HepG2 (cell line): ENCODE data around the gene SLC35B1. TPM values are rescaled to one million over a fixed set of nuclear protein-coding genes. Genes with fewer than 3 reads are reported as not detected.

Source experiments
- ATAC-seq: fragments of 200-7000 bp; cut with Tn5 transposase; 3 replicates; pipeline ENCODE4 v1.9.1; 2020; ENCODE audit warnings: mild to moderate bottlenecking, moderate library complexity
- BruUV-seq: library from RNA; stranded (reverse); fragments of 400-500 nt; replicated peaks from 2 replicates; lab custom pipeline; 2021; lab: Mats Ljungman, UMichigan
- CTCF ChIA-PET: fragments of 300-600 bp; formaldehyde crosslinking; extraction: SDS; loops from one replicate; lab custom pipeline; 2021; ENCODE audit warnings: low total read pairs, inconsistent platforms, low intra/inter-chr PET ratio; lab: Yijun Ruan, JAX
- POLR2A ChIA-PET: fragments of 350-600 bp; sonication (Branson Sonifier 250); formaldehyde crosslinking; loops from one replicate; lab custom pipeline; 2020; ENCODE audit warnings: antibody characterized with exemption, inconsistent platforms; lab: Yijun Ruan, JAX
- DNase-seq: peaks from one replicate; pipeline ENCODE4 v3.0.0-alpha.2; 2015; ENCODE audit warnings: low spot score
- FAIRE-seq: peaks from 3 replicates; lab custom pipeline; 2011; peaks lifted over from hg19 to GRCh38; lab: Jason Lieb, UNC
- H2AFZ ChIP-seq: one replicate; pipeline ENCODE4 v1.6.1; 2011; ENCODE audit warnings: low read length, inconsistent platforms
- H3K27ac ChIP-seq: fragments of 300-600 bp; 3 replicates; pipeline ENCODE4 v1.8.0; 2011; ENCODE audit warnings: mixed run types, mild to moderate bottlenecking, mixed read lengths, low read length, inconsistent platforms; ENCODE audit not compliant: insufficient read depth; ENCODE audit errors: extremely low read length
- H3K27me3 ChIP-seq, 2 experiments: fragments of 200-600 bp in 1 of 2; 2 replicates in 1 of 2; 3 replicates in 1 of 2; pipeline versions ENCODE4 v1.6.0 to v1.8.0; 2011; ENCODE audit warnings: low read length in 2 of 2, mild to moderate bottlenecking in 2 of 2, moderate library complexity in 2 of 2, inconsistent platforms in 1 of 2; ENCODE audit not compliant: insufficient read depth in 2 of 2, control insufficient read depth in 1 of 2
- H3K36me3 ChIP-seq, 2 experiments: fragments of 200-600 bp in 1 of 2; replicated peaks in 1 of 2; 2 replicates in 1 of 2; 3 replicates in 1 of 2; pipeline versions ENCODE4 v1.5.1 to v1.8.0; 2011; ENCODE audit warnings: low read length in 2 of 2, inconsistent platforms in 1 of 2; ENCODE audit not compliant: insufficient read depth in 2 of 2, control insufficient read depth in 1 of 2
- H3K4me1 ChIP-seq: 2 replicates; pipeline ENCODE4 v1.5.1; 2012; ENCODE audit warnings: low read length, inconsistent platforms; ENCODE audit not compliant: insufficient read depth
- H3K4me2 ChIP-seq: 2 replicates; pipeline ENCODE4 v1.6.0; 2011; ENCODE audit warnings: low read depth, low read length, inconsistent platforms
- H3K4me3 ChIP-seq, 3 experiments: fragments of 200-600 bp in 1 of 3; sonication (generic), shearing (Covaris generic) in 1 of 3; replicated peaks in 1 of 3; 2 replicates each; pipeline ENCODE4 v1.5.1; 2011 to 2016; ENCODE audit warnings: low read length in 3 of 3, inconsistent platforms in 2 of 3, low read depth in 2 of 3, mild to moderate bottlenecking in 2 of 3, control low read depth in 1 of 3, mixed read lengths in 1 of 3; ENCODE audit not compliant: insufficient read depth in 1 of 3
- H3K79me2 ChIP-seq: one replicate; pipeline ENCODE4 v1.6.1; 2011; ENCODE audit warnings: low read length, inconsistent platforms; ENCODE audit not compliant: insufficient read depth
- H3K9ac ChIP-seq: 2 replicates; pipeline ENCODE4 v1.6.0; 2011; ENCODE audit warnings: mild to moderate bottlenecking, low read depth, low read length, inconsistent platforms; ENCODE audit not compliant: insufficient read depth
- H3K9me3 ChIP-seq: 2 replicates; pipeline ENCODE4 v1.5.1; 2012; ENCODE audit warnings: mild to moderate bottlenecking, low read length
- H4K20me1 ChIP-seq: 2 replicates; pipeline ENCODE4 v1.6.0; 2011; ENCODE audit warnings: inconsistent platforms, mild to moderate bottlenecking, low read length, moderate library complexity; ENCODE audit not compliant: insufficient read depth
- AGO2 ChIP-seq: fragments of 200-400 bp; formaldehyde crosslinking; optimal IDR thresholded peaks from 2 replicates; pipeline ENCODE3; 2017; ENCODE audit warnings: mild to moderate bottlenecking, low read depth, low read length, moderate library complexity
- ARNT2 ChIP-seq: sonication (generic); formaldehyde crosslinking; IDR thresholded peaks from 2 replicates; pipeline ENCODE4 v1.8.0; 2022; ENCODE audit warnings: mild to moderate bottlenecking, low read depth, missing genetic modification reagents, moderate library complexity
- CENPT ChIP-seq: sonication (generic); formaldehyde crosslinking; IDR thresholded peaks from 2 replicates; pipeline ENCODE4 v1.8.0; 2022; ENCODE audit warnings: low read depth, mild to moderate bottlenecking, moderate library complexity, missing genetic modification reagents
- PAX8 ChIP-seq: sonication (generic); formaldehyde crosslinking; IDR thresholded peaks from 2 replicates; pipeline ENCODE4 v1.8.0; 2022; ENCODE audit warnings: mild to moderate bottlenecking, missing genetic modification reagents, borderline replicate concordance
- POLR2A ChIP-seq, 2 experiments: IDR thresholded peaks; 2 replicates each; pipeline ENCODE4 v1.6.1; 2011; ENCODE audit warnings: low read depth in 2 of 2, low read length in 2 of 2, mild to moderate bottlenecking in 1 of 2, moderate library complexity in 1 of 2; ENCODE audit not compliant: insufficient read depth in 1 of 2
- ZNF770 ChIP-seq: sonication (generic); formaldehyde crosslinking; IDR thresholded peaks from 2 replicates; pipeline ENCODE4 v1.5.0; 2020; ENCODE audit warnings: mild to moderate bottlenecking, missing genetic modification reagents
- WGBS: methylation state at CpG from one replicate; pipeline ENCODE4 v1.1.6; 2017; ENCODE audit warnings: low lambda C conversion rate; 5-methylcytosine and 5-hydroxymethylcytosine counted together
- in situ Hi-C: cut with HindIII; loops from 2 replicates; pipeline ENCODE4 v1.10.0; 2017; ENCODE audit warnings: low pct_unique_long_range_greater_than_20kb; ENCODE audit not compliant: extremely low pct_ligation_motif_present
- intact Hi-C: fragments of 100-400 bp; cut with micrococcal nuclease; formaldehyde crosslinking; loops from one replicate; pipeline ENCODE4 v1.10.0; 2022; ENCODE audit not compliant: unreplicated experiment
- polyA plus RNA-seq, 8 experiments: library from polyadenylated mRNA; depleted of rRNA in 3 of 8; stranded (reverse) in 7 of 8; unstranded in 1 of 8; fragments of >200 nt; fragmentation: Illumina TruSeq in 4 of 8; extraction: Trizol in 4 of 8; gene quantifications; 2 replicates each; pipeline versions ENCODE4 v1.2.1 to v1.2.3, GENCODE V29; 2011 to 2016; ENCODE audit warnings: low read depth in 4 of 8, missing spikeins in 1 of 8, mixed read lengths in 1 of 8; ENCODE audit not compliant: insufficient read depth in 1 of 8
- total RNA-seq, 5 experiments: library from RNA; depleted of rRNA; stranded (reverse); fragments of >200 nt; fragmentation: Illumina TruSeq; extraction: Trizol; gene quantifications; 2 replicates each; pipeline ENCODE4 v1.2.3, GENCODE V29; 2016; ENCODE audit warnings: low read depth in 1 of 5
- TF ChIP-seq, protein P1 (sequence below): sonication (generic); formaldehyde crosslinking; conservative IDR thresholded peaks from 2 replicates; pipeline ENCODE4 v1.8.0; 2022; ENCODE audit warnings: mild to moderate bottlenecking, moderate library complexity, missing genetic modification reagents
- TF ChIP-seq, protein P2 (sequence below): IDR thresholded peaks from 2 replicates; pipeline ENCODE4 v1.6.1; 2016; ENCODE audit warnings: low read depth, borderline replicate concordance

Gene SLC35B1
- total and polyA plus RNA-seq, 2 of the 13 experiments (the other 11 are each of a cell fraction or from before 2014, with no cell fraction given) = 99.6 to 113 TPM

- H3K27me3 ChIP-seq = no peaks in the 10 kb centered on the region
- BruUV-seq = no TSS peak
- H3K4me3 ChIP-seq = no peak overlapping the region
- no peaks in the 10 kb centered on the region for H3K9me3 ChIP-seq
- H3K9ac ChIP-seq = no peak overlapping the region
- no peak for FAIRE-seq
- no peaks in the 10 kb centered on the region for H3K79me2 ChIP-seq
- H3K36me3 ChIP-seq = peaks cover 31 to 37% of the 10 kb centered on the region in 2 experiments
- no peak for ATAC-seq
- ChIA-PET POLR2A (interaction anchor here (1.2 to 2.4 kb wide), 2 partner anchors 8 to 64 kb away, joined by 7 to 12 read pairs; partner anchors contain the start of genes FAM117A and SLC35B1), CTCF (no interaction called here)
- H2AFZ ChIP-seq = no peak overlapping the region
- H3K4me2 ChIP-seq = no peak overlapping the region
- in situ Hi-C loops (loop anchor here (5.0 to 10.0 kb wide), 2 partner anchors 133 to 265 kb away; no protein-coding TSS in a partner anchor), intact Hi-C loops (no loop called here)
- H4K20me1 ChIP-seq = 0 out of 2 replicates have a peak, but pooled peaks cover 3% of the 10 kb centered on the region
- H3K4me1 ChIP-seq = peaks cover 28% of the 10 kb centered on the region
- WGBS = 92% methylated on average over 6 of the region's 8 CpGs
- TF ChIP-seq AGO2 = peak; percentile 54
- TF ChIP-seq, protein P1, sequence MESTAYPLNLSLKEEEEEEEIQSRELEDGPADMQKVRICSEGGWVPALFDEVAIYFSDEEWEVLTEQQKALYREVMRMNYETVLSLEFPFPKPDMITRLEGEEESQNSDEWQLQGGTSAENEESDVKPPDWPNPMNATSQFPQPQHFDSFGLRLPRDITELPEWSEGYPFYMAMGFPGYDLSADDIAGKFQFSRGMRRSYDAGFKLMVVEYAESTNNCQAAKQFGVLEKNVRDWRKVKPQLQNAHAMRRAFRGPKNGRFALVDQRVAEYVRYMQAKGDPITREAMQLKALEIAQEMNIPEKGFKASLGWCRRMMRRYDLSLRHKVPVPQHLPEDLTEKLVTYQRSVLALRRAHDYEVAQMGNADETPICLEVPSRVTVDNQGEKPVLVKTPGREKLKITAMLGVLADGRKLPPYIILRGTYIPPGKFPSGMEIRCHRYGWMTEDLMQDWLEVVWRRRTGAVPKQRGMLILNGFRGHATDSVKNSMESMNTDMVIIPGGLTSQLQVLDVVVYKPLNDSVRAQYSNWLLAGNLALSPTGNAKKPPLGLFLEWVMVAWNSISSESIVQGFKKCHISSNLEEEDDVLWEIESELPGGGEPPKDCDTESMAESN = no peak
- TF ChIP-seq POLR2A (IDR thresholded peaks at IDR 0.05; ENCODE audit: insufficient read depth in 1 of 2, low read depth in 2 of 2, low read length in 2 of 2) = peak in 1 of 2 experiments; percentile 16; a peak in 1 of 4 replicates
- no peak overlapping the region for H3K27ac ChIP-seq
- no peak for DNase-seq
Measured at GRCh38 chr17:49699966-49700575, 7.7 kb downstream of the SLC35B1 start.

GRCh38 chr17:49698005-49698404 lies 9.8 kb downstream of the SLC35B1 start:
- ChIA-PET POLR2A (interaction anchor here (2.4 kb wide), 1 partner anchor 10 kb away, joined by 12 read pairs; the partner anchor contains the start of gene SLC35B1), CTCF (no interaction called here)
- H3K36me3 ChIP-seq = peaks cover 18 to 24% of the 10 kb centered on the region in 2 experiments
- FAIRE-seq = no peak
- H3K27me3 ChIP-seq = no peaks in the 10 kb centered on the region
- BruUV-seq = no TSS peak
- no peaks in the 10 kb centered on the region for H3K79me2 ChIP-seq
- no peak overlapping the region for H3K27ac ChIP-seq
- WGBS = 72% methylated on average over 6 of the region's 6 CpGs
- H3K4me2 ChIP-seq = no peak overlapping the region
- no peak overlapping the region for H2AFZ ChIP-seq
- peaks cover 15% of the 10 kb centered on the region for H3K4me1 ChIP-seq
- H3K4me3 ChIP-seq = no peak overlapping the region
- in situ Hi-C loops = no loop called here
- no peaks in the 10 kb centered on the region for H4K20me1 ChIP-seq
- no peak overlapping the region for H3K9ac ChIP-seq
- H3K9me3 ChIP-seq = no peaks in the 10 kb centered on the region
- DNase-seq = no peak
- ATAC-seq = no peak
- intact Hi-C loops = no loop called here
- TF ChIP-seq ARNT2 (CRISPR knock-in tag) = no peak
- TF ChIP-seq ZNF770 = no peak
- TF ChIP-seq CENPT (CRISPR knock-in tag) = no peak
- TF ChIP-seq PAX8 (CRISPR knock-in tag) = no peak
- TF ChIP-seq, protein P2, sequence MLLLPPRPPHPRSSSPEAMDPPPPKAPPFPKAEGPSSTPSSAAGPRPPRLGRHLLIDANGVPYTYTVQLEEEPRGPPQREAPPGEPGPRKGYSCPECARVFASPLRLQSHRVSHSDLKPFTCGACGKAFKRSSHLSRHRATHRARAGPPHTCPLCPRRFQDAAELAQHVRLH (CRISPR knock-in tag) = no peak
